ENCODE measurements around the gene NTM.

Gene NTM

GRCh38 chr11:131976021-131976420 lies 605.6 kb downstream of the NTM start (continued):
- no peak for TF ChIP-seq ZNF529 (tag by site-specific recombination; IDR thresholded peaks at IDR 0.05; ENCODE audit: insufficient replicate concordance)
- TF ChIP-seq ZNF560 (tag by site-specific recombination; IDR thresholded peaks at IDR 0.05; ENCODE audit: borderline replicate concordance): no peak
- no peak for TF ChIP-seq ZNF76 (tag by site-specific recombination; IDR thresholded peaks at IDR 0.05; ENCODE audit: borderline replicate concordance, low read depth)
- TF ChIP-seq YY2 (tag by site-specific recombination; IDR thresholded peaks at IDR 0.05): no peak
- TF ChIP-seq ZSCAN4 (tag by site-specific recombination; IDR thresholded peaks at IDR 0.05): no peak
- TF ChIP-seq SP3 (tag by site-specific recombination; IDR thresholded peaks at IDR 0.05): no peak
- TF ChIP-seq ZNF791 (tag by site-specific recombination; IDR thresholded peaks at IDR 0.05): no peak
- no peak for TF ChIP-seq PRDM1 (tag by site-specific recombination; IDR thresholded peaks at IDR 0.05)

- no peak overlapping the region for H3K4me3 ChIP-seq (ENCODE audit: low read depth, low read length)
- ChIA-PET CTCF (interaction anchor here (0.5 to 0.7 kb wide), 3 partner anchors 11 to 451 kb away, joined by 3 read pairs; no protein-coding TSS in a partner anchor), POLR2A (no interaction called here)
- no peaks in the 10 kb centered on the region for H3K9me3 ChIP-seq (ENCODE audit: control insufficient read depth, insufficient read depth, low read depth, low read length)
- peaks cover 2% of the 10 kb centered on the region; the same call in 1 of the 2 replicates for H3K4me1 ChIP-seq (ENCODE audit: control insufficient read depth, insufficient read depth, low read length)
- H3K36me3 ChIP-seq (ENCODE audit: control insufficient read depth in 2 of 2, insufficient read depth in 1 of 2, low read length in 2 of 2): no peaks in the 10 kb centered on the region
- no peak overlapping the region for H3K27ac ChIP-seq (ENCODE audit: extremely low read depth, low read depth, low read length)
- TF ChIP-seq PRDM6 (tag by site-specific recombination; IDR thresholded peaks at IDR 0.05) (0 out of 2 replicates have a peak, but pooled peaks have one; percentile 18), ZBTB44 (tag by site-specific recombination; IDR thresholded peaks at IDR 0.05) (no peak)
Measured at GRCh38 chr11:131977231-131977630, 606.8 kb downstream of the NTM start.

GRCh38 chr11:131977854-131978253 lies 607.4 kb downstream of the NTM start:
- H3K27ac ChIP-seq (ENCODE audit: extremely low read depth, low read depth, low read length): no peak overlapping the region
- H3K9me3 ChIP-seq (ENCODE audit: control insufficient read depth, insufficient read depth, low read depth, low read length): no peaks in the 10 kb centered on the region
- CTCF ChIA-PET: interaction anchor here (0.5 to 0.7 kb wide), 3 partner anchors 53 to 451 kb away, joined by 3 read pairs; no protein-coding TSS in a partner anchor
- POLR2A ChIA-PET: no interaction called here
- H3K4me3 ChIP-seq (ENCODE audit: low read depth, low read length): no peak overlapping the region
- H3K4me1 ChIP-seq (ENCODE audit: control insufficient read depth, insufficient read depth, low read length): peaks cover 2% of the 10 kb centered on the region; the same call in 1 of the 2 replicates
- no peaks in the 10 kb centered on the region for H3K36me3 ChIP-seq (ENCODE audit: control insufficient read depth in 2 of 2, insufficient read depth in 1 of 2, low read length in 2 of 2)
- TF ChIP-seq ZNF146 (tag by site-specific recombination; IDR thresholded peaks at IDR 0.05) (no peak), ZNF140 (tag by site-specific recombination; IDR thresholded peaks at IDR 0.05) (no peak), ZNF707 (tag by site-specific recombination; IDR thresholded peaks at IDR 0.05) (no peak), HOXC10 (CRISPR knock-in tag; IDR thresholded peaks at IDR 0.05) (no peak), ZSCAN4 (tag by site-specific recombination; IDR thresholded peaks at IDR 0.05) (no peak), ZNF16 (tag by site-specific recombination; IDR thresholded peaks at IDR 0.05; ENCODE audit: low read depth) (no peak), ZNF248 (tag by site-specific recombination; IDR thresholded peaks at IDR 0.05) (no peak), ZNF202 (tag by site-specific recombination; IDR thresholded peaks at IDR 0.05; ENCODE audit: borderline replicate concordance) (no peak), ZFP37 (tag by site-specific recombination; IDR thresholded peaks at IDR 0.05) (no peak), ZNF792 (tag by site-specific recombination; IDR thresholded peaks at IDR 0.05) (no peak), REPIN1 (tag by site-specific recombination; IDR thresholded peaks at IDR 0.05; ENCODE audit: low read depth) (no peak), ZNF157 (tag by site-specific recombination; IDR thresholded peaks at IDR 0.05) (no peak), HIC1 (tag by site-specific recombination; IDR thresholded peaks at IDR 0.05) (no peak), GLIS1 (tag by site-specific recombination; IDR thresholded peaks at IDR 0.05) (no peak), ZNF621 (tag by site-specific recombination; IDR thresholded peaks at IDR 0.05) (no peak), OSR2 (tag by site-specific recombination; IDR thresholded peaks at IDR 0.05) (no peak), ZNF580 (tag by site-specific recombination; IDR thresholded peaks at IDR 0.05) (no peak), SALL2 (tag by site-specific recombination; IDR thresholded peaks at IDR 0.05; ENCODE audit: borderline replicate concordance) (no peak)

Data from HEK293 (cell line).